Lower leg skin (tissue), 4 donors: ENCODE results near the gene COX6B2. TPM values are rescaled to one million over a fixed set of nuclear protein-coding genes. Genes with fewer than 3 reads are reported as not detected.
"Not testable (repeated sequence)": the region's sequence is repeated elsewhere in the genome, so short reads cannot be mapped to it uniquely, and the experiment has no call there.

Experiments
- DNase-seq, 2 donors: peaks; one replicate each; pipeline ENCODE4 v3.0.0-alpha.2; 2019; ENCODE audit warnings: low spot score in 2 of 2
- H3K4me3 ChIP-seq: fragments of 200-600 bp; sonication (generic); 2 replicates; pipeline ENCODE4 v1.5.1; 2017; ENCODE audit warnings: mild to moderate bottlenecking, low read depth; ENCODE audit not compliant: poor library complexity, severe bottlenecking
- CTCF ChIP-seq, 3 donors: fragments of 450-650 bp; IDR thresholded peaks; one replicate each; pipeline ENCODE4 v1.5.1; 2016; ENCODE audit warnings: antibody characterized with exemption in 3 of 3, mild to moderate bottlenecking in 3 of 3, moderate library complexity in 2 of 3
- POLR2A ChIP-seq, 2 donors: fragments of 450-650 bp; IDR thresholded peaks; one replicate each; pipeline ENCODE4 v1.6.1; 2016 to 2017; ENCODE audit warnings: antibody characterized with exemption in 2 of 2, mild to moderate bottlenecking in 1 of 2, moderate library complexity in 1 of 2
- WGBS, 2 donors: methylation state at CpG; one replicate each; pipeline ENCODE4 v1.1.5; 2018; 5-methylcytosine and 5-hydroxymethylcytosine counted together
- intact Hi-C: fragments of 100-400 bp; cut with DNase I; formaldehyde crosslinking; loops from one replicate; pipeline ENCODE4 v1.15.0; 2023; ENCODE audit warnings: low total_unique reads
- total RNA-seq, 4 donors: library from RNA; depleted of rRNA; stranded (reverse); fragments of >200 nt; gene quantifications; one replicate each; pipeline ENCODE4 v1.1.0, GENCODE V29; 2016

The COX6B2 gene
- 1 to 10 TPM in 1 of 4 donors, under 1 TPM in 2, not detected in 1; 0.42 to 1.1 (median 0.49) TPM for total RNA-seq

GRCh38 chr19:55354698-55355212, at the start of gene COX6B2:
COX6B2 (minus strand) TSS chr19:55354719; CDS start chr19:55354521, 198 bp downstream.
- DNase-seq = no peak
- intact Hi-C loops = no loop called here
- WGBS, 2 donors = 1 to 2% methylated on average over 11 to 17 of the region's 43 CpGs
- H3K4me3 ChIP-seq = no peak within 1 kb of the TSS
- no peak for TF ChIP-seq POLR2A (IDR thresholded peaks at IDR 0.05)
- TF ChIP-seq CTCF (IDR thresholded peaks at IDR 0.05) = no peak

GRCh38 chr19:55402509-55402908, 48.0 kb upstream of the COX6B2 start:
- TF ChIP-seq POLR2A (IDR thresholded peaks at IDR 0.05) = no peak
- no peak for TF ChIP-seq CTCF (IDR thresholded peaks at IDR 0.05)
- intact Hi-C loops = no loop called here
- no peak for DNase-seq
- 63 to 77% methylated on average over 2 of the region's 2 CpGs for WGBS, 2 donors
- no peak overlapping the region for H3K4me3 ChIP-seq

- H3K4me3 ChIP-seq, intact Hi-C loops, DNase-seq: not testable (repeated sequence)
- 94% methylated on average over 9 to 26 of the region's 28 CpGs for WGBS, 2 donors
Observed at GRCh38 chr19:55401390-55401789, 46.9 kb upstream of the COX6B2 start.

GRCh38 chr19:55400281-55401087, 46.0 kb upstream of the COX6B2 start:
- no peak for DNase-seq
- intact Hi-C loops = no loop called here
- TF ChIP-seq POLR2A (IDR thresholded peaks at IDR 0.05) = no peak
- TF ChIP-seq CTCF (IDR thresholded peaks at IDR 0.05) = no peak
- no peak overlapping the region for H3K4me3 ChIP-seq
- WGBS, 2 donors = 59 to 69% methylated on average over 14 of the region's 14 CpGs

GRCh38 chr19:55398200-55398925, 43.8 kb upstream of the COX6B2 start:
- no peak for DNase-seq
- no peak overlapping the region for H3K4me3 ChIP-seq
- intact Hi-C loops = no loop called here
- TF ChIP-seq CTCF (IDR thresholded peaks at IDR 0.05) (no peak), POLR2A (IDR thresholded peaks at IDR 0.05) (no peak)
- 82 to 89% methylated on average over 12 of the region's 12 CpGs for WGBS, 2 donors
